ENCODE results near the gene GALNT5.
"Not testable (repeated sequence)": the region's sequence is repeated elsewhere in the genome, so short reads cannot be mapped to it uniquely, and the experiment has no call there.

DNA sequence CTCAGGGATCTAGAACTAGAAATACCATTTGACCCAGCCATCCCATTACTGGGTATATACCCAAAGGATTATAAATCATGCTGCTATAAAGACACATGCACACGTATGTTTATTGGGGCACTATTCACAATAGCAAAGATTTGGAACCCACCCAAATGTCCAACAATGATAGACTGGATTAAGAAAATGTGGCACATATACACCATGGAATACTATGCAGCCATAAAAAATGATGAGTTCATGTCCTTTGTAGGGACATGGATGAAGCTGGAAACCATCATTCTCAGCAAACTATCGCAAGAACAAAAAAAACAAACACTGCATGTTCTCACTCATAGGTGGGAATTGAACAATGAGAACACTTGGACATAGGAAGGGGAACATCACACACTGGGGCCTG, 33.1 kb upstream of the GALNT5 start:
- TF ChIP-seq, protein P1, sequence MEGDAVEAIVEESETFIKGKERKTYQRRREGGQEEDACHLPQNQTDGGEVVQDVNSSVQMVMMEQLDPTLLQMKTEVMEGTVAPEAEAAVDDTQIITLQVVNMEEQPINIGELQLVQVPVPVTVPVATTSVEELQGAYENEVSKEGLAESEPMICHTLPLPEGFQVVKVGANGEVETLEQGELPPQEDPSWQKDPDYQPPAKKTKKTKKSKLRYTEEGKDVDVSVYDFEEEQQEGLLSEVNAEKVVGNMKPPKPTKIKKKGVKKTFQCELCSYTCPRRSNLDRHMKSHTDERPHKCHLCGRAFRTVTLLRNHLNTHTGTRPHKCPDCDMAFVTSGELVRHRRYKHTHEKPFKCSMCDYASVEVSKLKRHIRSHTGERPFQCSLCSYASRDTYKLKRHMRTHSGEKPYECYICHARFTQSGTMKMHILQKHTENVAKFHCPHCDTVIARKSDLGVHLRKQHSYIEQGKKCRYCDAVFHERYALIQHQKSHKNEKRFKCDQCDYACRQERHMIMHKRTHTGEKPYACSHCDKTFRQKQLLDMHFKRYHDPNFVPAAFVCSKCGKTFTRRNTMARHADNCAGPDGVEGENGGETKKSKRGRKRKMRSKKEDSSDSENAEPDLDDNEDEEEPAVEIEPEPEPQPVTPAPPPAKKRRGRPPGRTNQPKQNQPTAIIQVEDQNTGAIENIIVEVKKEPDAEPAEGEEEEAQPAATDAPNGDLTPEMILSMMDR (conservative IDR thresholded peaks at IDR 0.05 in 1 of 2, IDR thresholded peaks at IDR 0.05 in 1 of 2; ENCODE audit: low read depth in 1 of 2, low read length in 2 of 2), result not testable (repeated sequence)
- not testable (repeated sequence) for TF ChIP-seq EZH2 (IDR thresholded peaks at IDR 0.05; ENCODE audit: low read length, missing control alignments)
